NCI-H524 treated with DMSO at 0.1 percent for 48 hours (cell line): Measurements from ENCODE around the gene TPI1.
"Not testable (repeated sequence)": the region's sequence is repeated elsewhere in the genome, so short reads cannot be mapped to it uniquely, and the experiment has no call there.

Source experiments
- DNase-seq: peaks from one replicate; lab custom pipeline; 2025; lab: John Stamatoyannopoulos, UW

The TPI1 gene

GRCh38 chr12:6869049-6870021, 2.0 kb downstream of the TPI1 start:
- DNase-seq: peak; percentile 36

GRCh38 chr12:6870304-6870703, 3.0 kb downstream of the TPI1 start:
- not testable (repeated sequence) for DNase-seq

- DNase-seq: no peak
Observed at GRCh38 chr12:6871052-6871957, 4.0 kb downstream of the TPI1 start.

- DNase-seq: no peak
Observed at GRCh38 chr12:6872073-6873048, 5.0 kb downstream of the TPI1 start.

GRCh38 chr12:6873094-6874014, 6.0 kb downstream of the TPI1 start, which contains the start of gene SPSB2:
TSS of gene SPSB2 (minus strand) at chr12:6873303. CDS start at chr12:6872901, 402 bp downstream.
- DNase-seq: peak; percentile 54

- not testable (repeated sequence) for DNase-seq
Observed at GRCh38 chr12:6874015-6874368, 6.7 kb downstream of the TPI1 start.

GRCh38 chr12:6879824-6880223, 12.5 kb downstream of the TPI1 start:
- not testable (repeated sequence) for DNase-seq

- no peak for DNase-seq
Observed at GRCh38 chr12:6883252-6883651, 15.9 kb downstream of the TPI1 start.

- DNase-seq: no peak
Observed at GRCh38 chr12:6883683-6884082, 16.4 kb downstream of the TPI1 start.

- DNase-seq: no peak
Observed at GRCh38 chr12:6884539-6884938, 17.2 kb downstream of the TPI1 start.

GRCh38 chr12:6886206-6886999, 19.1 kb downstream of the TPI1 start:
- not testable (repeated sequence) for DNase-seq

GRCh38 chr12:6887460-6887859, 20.1 kb downstream of the TPI1 start:
- DNase-seq: no peak

- DNase-seq: no peak
Observed at GRCh38 chr12:6888360-6888759, 21.0 kb downstream of the TPI1 start.

- DNase-seq: not testable (repeated sequence)
Observed at GRCh38 chr12:6888794-6889193, 21.5 kb downstream of the TPI1 start.

GRCh38 chr12:6889775-6890573, 22.6 kb downstream of the TPI1 start:
- not testable (repeated sequence) for DNase-seq

- DNase-seq: peak; percentile 53
Observed at GRCh38 chr12:6890789-6891645, 23.7 kb downstream of the TPI1 start.

- DNase-seq: no peak
Observed at GRCh38 chr12:6891646-6892001, 24.3 kb downstream of the TPI1 start.

- DNase-seq: not testable (repeated sequence)
Observed at GRCh38 chr12:6892683-6893082, 25.4 kb downstream of the TPI1 start.
